ENCODE results near the gene PKD1L1.
"Not testable (repeated sequence)": the region's sequence is repeated elsewhere in the genome, so short reads cannot be mapped to it uniquely, and the experiment has no call there.

The PKD1L1 gene

GRCh38 chr7:47794016-47794415, 154.2 kb downstream of the PKD1L1 start:
- DNase-seq, result no peak

- not testable (repeated sequence) for DNase-seq
These were observed 155.1 kb downstream of the PKD1L1 start for GRCh38 chr7:47793186-47793585.

GRCh38 chr7:47792521-47793121, 155.6 kb downstream of the PKD1L1 start:
- no peak for DNase-seq

GRCh38 chr7:47791682-47792081, 156.6 kb downstream of the PKD1L1 start:
- DNase-seq, result no peak

- no peak for DNase-seq
These were observed 160.2 kb downstream of the PKD1L1 start for GRCh38 chr7:47788083-47788482.

- DNase-seq, result no peak
These were observed 160.8 kb downstream of the PKD1L1 start for GRCh38 chr7:47787249-47788069.

- DNase-seq, result no peak
These were observed 161.6 kb downstream of the PKD1L1 start for GRCh38 chr7:47786557-47787248.

GRCh38 chr7:47785923-47786556, 162.2 kb downstream of the PKD1L1 start:
- no peak for DNase-seq

- no peak for DNase-seq
These were observed 164.6 kb downstream of the PKD1L1 start for GRCh38 chr7:47783456-47784223.

- no peak for DNase-seq
These were observed 165.5 kb downstream of the PKD1L1 start for GRCh38 chr7:47782792-47783191.

- DNase-seq, result no peak
These were observed 166.2 kb downstream of the PKD1L1 start for GRCh38 chr7:47782022-47782421.

- DNase-seq, result no peak
These were observed 167.7 kb downstream of the PKD1L1 start for GRCh38 chr7:47780555-47780954.

- no peak for DNase-seq
These were observed 168.9 kb downstream of the PKD1L1 start for GRCh38 chr7:47779341-47779771.

- DNase-seq, result no peak
These were observed 170.1 kb downstream of the PKD1L1 start for GRCh38 chr7:47778153-47778661.

- no peak for DNase-seq
These were observed 170.6 kb downstream of the PKD1L1 start for GRCh38 chr7:47777531-47778152.

- DNase-seq, result no peak
These were observed 171.9 kb downstream of the PKD1L1 start for GRCh38 chr7:47776335-47776734.

GRCh38 chr7:47775238-47775637, 173.0 kb downstream of the PKD1L1 start:
- DNase-seq, result no peak

GRCh38 chr7:47772492-47772891, 175.8 kb downstream of the PKD1L1 start:
- DNase-seq, result no peak

- DNase-seq, result no peak
These were observed 176.3 kb downstream of the PKD1L1 start for GRCh38 chr7:47771990-47772360.

- DNase-seq, result no peak
These were observed 176.8 kb downstream of the PKD1L1 start for GRCh38 chr7:47771336-47771989.

- no peak for DNase-seq
These were observed 182.1 kb downstream of the PKD1L1 start for GRCh38 chr7:47766126-47766525.

Data from T-helper 2 cell (primary cell).